ENCODE data around the gene RASGRF1. TPM values are rescaled to one million over a fixed set of nuclear protein-coding genes. Genes with fewer than 3 reads are reported as not detected.
A peak's percentile ranks its signal among the peaks of the same experiment; 100 is the strongest.

Gene RASGRF1
- total RNA-seq, 1 donor from 2014 or later = 2.8 TPM

GRCh38 chr15:78950902-78951840 is 139.4 kb downstream of the RASGRF1 start:
- no peak for DNase-seq

- no peak for DNase-seq
Observed at GRCh38 chr15:78950343-78950742, 140.2 kb downstream of the RASGRF1 start.

DNA sequence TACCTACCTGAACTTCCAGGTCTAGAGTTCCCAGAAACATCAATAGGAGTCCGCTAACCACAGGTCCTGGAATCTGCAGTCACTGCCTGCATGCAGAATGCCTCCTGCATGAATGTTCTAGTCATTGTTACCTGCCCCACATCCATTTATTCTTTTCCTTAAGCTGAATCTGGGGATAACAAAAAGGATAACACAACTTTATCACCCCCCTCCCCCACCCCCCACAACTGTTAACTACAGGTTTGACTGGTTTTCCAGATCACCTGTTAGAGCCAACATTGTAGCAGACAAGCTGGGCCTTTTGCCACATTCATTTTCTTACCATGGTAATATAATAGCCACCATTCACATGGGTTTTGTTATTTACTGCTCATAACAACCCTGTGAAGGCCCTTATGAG is 141.1 kb downstream of the RASGRF1 start:
- no peak for DNase-seq

DNA sequence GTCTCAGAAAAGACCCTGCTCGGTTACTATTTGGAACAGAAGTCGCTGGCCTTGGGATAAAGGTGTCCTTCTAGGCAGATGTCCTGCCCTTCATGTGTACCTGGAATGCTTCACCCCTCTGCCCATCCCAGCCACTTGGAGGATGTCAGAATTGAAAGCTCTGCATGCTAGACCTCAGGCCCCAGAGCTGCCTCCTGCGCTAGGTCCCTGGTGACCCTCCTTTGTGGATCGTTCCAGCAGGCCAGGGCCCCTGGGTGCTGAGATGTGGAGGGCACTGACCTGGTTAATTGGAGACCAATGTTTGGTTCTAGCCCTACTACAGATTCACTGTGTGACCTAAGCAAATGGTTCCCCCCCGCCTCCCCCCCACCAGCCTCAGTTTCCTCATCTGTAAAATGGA is 143.1 kb downstream of the RASGRF1 start:
- no peak for DNase-seq

DNA sequence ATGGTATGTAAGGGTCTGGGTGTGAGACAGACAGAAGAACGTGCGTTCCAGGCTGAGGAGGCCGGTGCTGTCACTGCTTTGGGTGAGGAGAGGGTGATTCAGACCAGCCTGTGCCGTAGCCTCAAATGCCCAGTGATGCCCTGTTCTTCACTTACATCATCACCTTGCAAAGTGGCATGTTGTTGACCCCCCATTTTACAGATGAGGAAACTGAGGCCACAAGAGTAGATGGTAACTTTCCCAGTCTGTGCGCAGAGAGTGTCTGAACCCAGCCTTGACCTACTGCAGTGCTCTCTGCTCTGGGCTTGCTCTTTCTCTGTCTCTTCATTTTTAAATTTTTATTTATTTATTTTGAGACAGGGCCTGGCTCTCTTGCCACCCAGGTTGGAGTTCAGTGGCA is 144.1 kb downstream of the RASGRF1 start:
- DNase-seq = no peak

- peak; percentile 69 for DNase-seq
Observed at GRCh38 chr15:78944669-78945407, 145.7 kb downstream of the RASGRF1 start, which contains the start of gene CTSH. Gene CTSH (minus strand): TSS chr15:78945046. CDS start chr15:78944981, 65 bp downstream.

DNA sequence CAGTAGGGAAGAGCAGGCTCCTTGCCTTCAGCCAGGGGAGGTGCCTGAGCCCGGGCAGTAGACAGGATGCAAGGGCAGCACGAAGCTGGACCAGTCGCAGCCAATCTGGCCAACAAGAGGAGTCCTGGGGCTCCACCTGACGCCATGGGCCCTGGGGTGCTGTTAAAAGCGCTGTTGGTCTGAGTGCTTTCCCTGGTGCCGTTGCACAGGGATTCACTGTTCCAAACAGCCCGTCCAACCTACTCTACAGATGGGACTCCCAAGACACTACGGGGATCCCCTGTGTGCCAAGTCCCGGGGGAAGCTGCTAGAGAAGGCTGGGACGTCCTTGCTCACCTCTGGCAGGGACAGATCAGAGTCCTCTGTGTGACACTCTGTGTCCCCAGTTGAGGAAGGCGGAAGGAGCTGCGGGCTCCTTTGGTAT is 146.4 kb downstream of the RASGRF1 start:
- no peak for DNase-seq

DNA sequence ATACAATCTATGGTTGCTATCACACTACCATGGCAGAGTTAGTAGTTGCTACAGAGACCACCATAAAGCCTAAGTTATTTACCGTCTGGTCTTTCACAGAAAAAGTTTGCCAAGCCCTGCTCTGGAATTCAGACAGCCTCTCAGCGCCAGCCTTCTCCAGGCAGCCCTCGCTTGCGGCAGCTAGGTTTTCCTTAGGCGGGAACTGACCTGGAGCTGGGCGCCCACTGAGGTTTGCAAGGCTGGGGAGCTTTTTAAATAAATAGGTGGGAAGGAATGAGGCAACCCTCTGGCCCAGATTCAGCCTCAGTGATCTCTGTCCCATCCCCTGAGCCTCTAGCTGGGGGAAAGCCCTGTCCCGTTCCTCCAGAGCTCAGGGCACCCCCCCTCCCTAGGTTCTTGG is 146.9 kb downstream of the RASGRF1 start:
- DNase-seq = no peak

- DNase-seq = no peak
Observed at GRCh38 chr15:78942741-78943140, 147.8 kb downstream of the RASGRF1 start.

DNA sequence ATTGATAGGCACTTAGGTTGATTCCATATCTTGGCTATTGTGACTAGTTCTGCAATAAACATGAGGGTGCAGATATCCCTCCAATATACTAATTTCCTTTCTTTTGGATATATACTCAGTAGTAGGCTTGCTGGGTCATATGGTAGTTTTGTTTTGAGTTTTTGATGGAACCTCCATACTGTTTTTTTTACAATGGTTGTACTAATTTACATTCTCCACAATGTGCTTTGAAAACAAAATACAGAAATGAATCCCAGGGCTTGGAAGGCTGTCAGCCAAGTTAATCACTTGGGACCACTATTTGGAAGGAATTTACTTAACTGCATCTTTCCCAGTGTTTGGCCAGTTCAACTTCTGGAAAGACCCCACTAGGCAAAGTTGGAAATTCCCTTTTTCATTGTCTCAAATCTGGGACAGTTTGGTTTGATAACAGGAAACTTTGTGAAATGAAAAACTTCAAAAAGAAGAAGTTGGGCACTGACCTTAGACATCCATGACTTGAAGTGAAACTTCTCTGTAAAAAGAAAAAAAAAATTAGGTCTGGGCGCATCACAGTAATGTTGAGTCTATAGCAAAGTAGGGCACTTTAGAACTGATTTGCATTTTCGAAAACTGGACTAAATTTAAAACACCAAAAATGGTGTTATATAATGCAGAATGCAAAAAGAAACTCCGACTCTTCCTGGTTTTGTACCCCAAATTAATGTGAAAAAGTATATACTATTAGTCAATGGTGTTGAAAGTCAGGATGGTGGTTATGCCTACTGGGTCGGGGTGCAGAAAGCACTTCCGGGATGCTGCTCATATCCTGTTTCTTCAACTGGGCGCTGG is 151.7 kb downstream of the RASGRF1 start:
- DNase-seq = no peak

GRCh38 chr15:78937132-78937739 is 153.3 kb downstream of the RASGRF1 start:
- no peak for DNase-seq

DNA sequence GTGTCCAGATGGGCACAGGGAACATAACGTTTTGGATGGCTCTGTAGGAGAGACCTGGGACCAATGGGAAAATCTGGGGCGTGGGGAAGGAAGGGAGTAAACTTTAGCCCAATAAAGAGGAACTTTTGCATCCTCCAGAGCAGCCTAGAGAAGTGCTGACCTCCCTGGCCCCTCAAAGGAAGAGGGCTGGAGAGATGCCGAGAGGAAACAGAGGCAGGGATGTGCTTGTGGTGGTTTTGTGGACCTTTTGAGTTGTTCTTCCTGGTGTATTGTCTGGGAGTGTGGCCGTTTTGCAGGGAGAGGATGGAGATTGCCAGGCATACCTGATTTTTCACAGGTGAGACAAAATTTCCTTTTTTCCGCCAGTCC is 155.9 kb downstream of the RASGRF1 start:
- DNase-seq = no peak

DNA sequence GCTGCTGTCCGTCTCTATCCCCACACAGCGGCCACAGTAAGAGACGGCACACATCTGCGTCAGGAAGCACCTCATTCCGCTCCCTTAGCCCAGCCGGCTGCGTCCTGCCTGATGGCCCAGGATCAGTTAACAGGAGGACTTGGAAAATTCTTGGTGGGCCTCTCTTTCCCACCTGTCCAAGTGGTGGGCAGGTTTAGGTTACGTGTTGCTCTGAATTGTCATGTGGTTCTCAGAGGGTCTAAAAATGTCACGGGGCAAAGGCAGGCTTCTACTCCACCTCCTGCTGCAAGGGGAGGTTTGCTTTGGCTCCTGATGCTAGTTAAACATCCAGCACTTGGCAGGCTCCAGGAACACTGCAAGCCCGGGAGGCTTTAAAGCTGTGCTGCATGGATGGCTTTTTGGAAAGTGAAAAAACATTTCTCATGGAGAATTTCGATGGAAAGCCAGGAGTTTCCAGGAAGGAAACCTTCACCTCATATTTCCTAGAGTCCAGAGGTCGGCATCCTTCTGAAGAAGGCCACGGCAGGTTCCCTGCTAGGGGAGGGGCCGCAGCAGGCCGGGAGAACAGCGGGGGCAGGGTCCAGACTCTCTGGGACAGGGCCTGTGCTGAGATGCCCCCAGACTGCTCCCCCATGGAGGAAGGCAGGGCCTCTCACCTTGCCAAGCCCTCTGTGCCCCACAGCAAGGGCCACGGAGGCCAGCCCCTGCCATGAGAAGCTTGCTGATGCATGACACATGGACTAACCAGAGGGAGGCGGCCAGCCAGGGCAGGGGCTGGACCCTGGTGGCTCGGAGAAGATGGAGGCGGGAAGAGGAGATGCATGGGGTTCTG is 156.5 kb downstream of the RASGRF1 start:
- no peak for DNase-seq

GRCh38 chr15:78933187-78933822 is 157.3 kb downstream of the RASGRF1 start:
- no peak for DNase-seq

DNA sequence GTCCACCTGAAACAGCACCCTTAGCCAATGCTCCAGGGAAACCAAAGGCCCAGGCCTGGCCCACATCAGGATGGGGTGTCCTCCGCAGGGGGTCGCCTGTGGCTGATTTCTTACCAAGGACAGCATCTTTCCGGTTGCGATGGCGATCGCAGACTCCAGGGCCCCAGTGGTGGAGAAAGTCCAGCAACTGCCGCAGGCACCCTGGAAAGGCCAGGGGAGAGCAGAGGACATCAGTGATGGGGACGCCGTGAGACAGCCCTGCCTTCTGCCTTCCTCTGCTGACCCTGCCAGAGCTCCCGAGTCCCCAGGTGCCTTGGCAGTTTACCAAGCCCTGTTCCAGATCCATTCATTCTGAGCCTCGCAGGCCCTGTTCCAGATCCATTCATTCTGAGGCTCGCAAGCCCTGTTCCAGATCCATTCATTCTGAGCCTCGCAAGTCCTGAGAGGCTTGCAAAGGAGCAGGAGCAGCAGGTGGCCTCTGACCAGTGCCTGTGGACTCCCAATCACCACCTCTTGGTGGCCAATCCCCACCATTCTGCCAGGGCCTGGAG is 158.2 kb downstream of the RASGRF1 start:
- DNase-seq = no peak

DNA sequence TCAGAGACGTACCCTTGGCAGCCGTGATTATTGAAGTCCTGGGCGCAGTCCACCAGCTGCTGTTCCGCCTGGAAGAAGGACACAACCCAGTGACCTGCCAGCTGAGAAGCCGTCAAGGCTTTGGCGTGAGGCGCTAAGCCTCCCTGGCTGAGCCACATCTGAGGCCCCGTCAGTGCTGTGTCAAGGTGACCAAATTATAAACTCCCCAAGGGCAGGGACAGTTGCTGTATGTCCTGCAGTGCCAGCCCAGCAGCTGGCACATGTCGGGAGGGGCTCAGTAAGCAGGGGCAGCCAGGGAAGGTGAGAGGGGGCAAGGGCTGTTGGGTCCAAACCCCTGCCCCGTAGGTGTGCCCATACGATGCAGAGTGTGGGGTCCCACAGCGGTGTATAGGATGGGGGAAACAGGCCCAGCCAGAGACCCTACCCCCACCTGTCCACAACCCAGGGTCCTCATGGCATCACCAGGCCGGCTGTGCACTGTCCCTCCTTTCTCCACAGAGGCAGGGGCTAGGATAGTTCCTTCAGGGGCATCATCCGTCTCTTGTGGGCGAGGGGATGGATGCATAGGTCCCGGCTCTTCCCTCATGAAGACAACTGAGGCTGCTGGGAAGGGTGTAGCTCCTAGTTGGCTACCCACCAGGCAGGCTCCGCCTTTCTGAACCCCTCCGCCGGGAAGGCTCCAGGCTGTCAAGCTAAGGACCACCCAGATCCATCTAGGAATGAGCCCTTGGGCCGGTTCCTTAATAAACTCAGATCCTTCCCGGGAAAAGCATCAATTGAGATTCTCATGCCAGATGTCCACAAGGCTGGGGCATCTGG is 158.9 kb downstream of the RASGRF1 start:
- no peak for DNase-seq

- DNase-seq = no peak
Observed at GRCh38 chr15:78930577-78931388, 159.8 kb downstream of the RASGRF1 start.

DNA sequence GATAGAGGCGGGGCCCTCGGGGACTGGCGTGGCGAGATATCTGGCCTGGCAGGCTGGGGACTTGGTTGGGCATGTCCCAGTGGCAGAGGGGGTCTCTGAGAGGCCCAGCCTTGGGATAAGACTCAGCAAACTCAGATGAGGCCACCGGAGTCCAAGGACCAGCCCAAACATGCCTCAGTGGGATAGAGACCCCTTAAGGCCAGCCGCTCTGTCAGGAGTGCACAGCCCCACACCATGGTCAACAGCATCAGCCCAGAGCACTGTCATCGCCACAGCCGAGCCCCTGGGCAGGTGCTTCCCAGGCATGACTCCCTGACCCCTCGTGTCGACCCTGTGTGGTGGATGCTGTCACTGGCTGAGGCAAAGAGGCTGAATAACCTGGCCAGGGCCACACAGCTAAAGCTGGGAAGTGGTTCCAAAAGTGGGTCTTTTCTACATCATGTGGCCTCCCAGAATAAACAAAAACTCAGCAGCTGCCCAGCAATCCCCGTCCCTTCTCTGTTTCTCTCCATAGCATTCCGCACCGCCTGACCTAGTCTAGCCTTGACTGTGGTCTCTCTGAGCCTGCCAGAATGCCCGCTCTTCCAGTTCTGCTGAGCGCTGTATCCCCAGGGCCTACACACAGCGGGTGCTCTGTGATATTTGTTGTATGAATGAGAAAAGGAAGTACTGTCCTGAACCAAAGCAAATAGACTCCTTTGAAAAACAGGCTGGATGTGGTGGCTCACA is 160.9 kb downstream of the RASGRF1 start:
- no peak for DNase-seq

Data from occipital lobe (tissue), 2 donors.